Measurements from ENCODE around the gene PSMA7. TPM values are rescaled to one million over a fixed set of nuclear protein-coding genes. Genes with fewer than 3 reads are reported as not detected.

The PSMA7 gene
- total RNA-seq, 2 donors from 2014 or later, result 220 to 234 TPM

GRCh38 chr20:62136283-62137091 lies 6.7 kb downstream of the PSMA7 start:
- H3K4me3 Mint-ChIP-seq, result no peak overlapping the region
- DNase-seq (peak; percentile 70 to 71), ATAC-seq (replicated peaks in 1 of 2) (peak; percentile 62 to 67)
- H3K27me3 Mint-ChIP-seq (ENCODE audit: low read depth), result no peaks in the 10 kb centered on the region
- peaks cover 38% of the 10 kb centered on the region for H3K4me1 Mint-ChIP-seq (ENCODE audit: low read depth)
- H3K36me3 Mint-ChIP-seq (ENCODE audit: insufficient read depth in 2 of 2), result peaks cover 10 to 31% of the 10 kb centered on the region in 2 donors
- peak overlapping the region; percentile 49 for H3K27ac Mint-ChIP-seq
- no peaks in the 10 kb centered on the region for H3K9me3 Mint-ChIP-seq

- H3K4me3 Mint-ChIP-seq, result no peak overlapping the region
- peaks cover 10 to 36% of the 10 kb centered on the region in 2 donors for H3K36me3 Mint-ChIP-seq (ENCODE audit: insufficient read depth in 2 of 2)
- H3K27ac Mint-ChIP-seq, result peak overlapping the region; percentile 49
Measured at GRCh38 chr20:62135573-62136266, 7.5 kb downstream of the PSMA7 start.

GRCh38 chr20:62134735-62135231 lies 8.4 kb downstream of the PSMA7 start:
- H3K4me3 Mint-ChIP-seq, result no peak overlapping the region
- H3K9me3 Mint-ChIP-seq, result no peaks in the 10 kb centered on the region
- no peaks in the 10 kb centered on the region for H3K27me3 Mint-ChIP-seq (ENCODE audit: low read depth)
- peaks cover 22% of the 10 kb centered on the region for H3K4me1 Mint-ChIP-seq (ENCODE audit: low read depth)
- H3K27ac Mint-ChIP-seq, result no peak overlapping the region
- ATAC-seq (replicated peaks in 1 of 2) (no peak), DNase-seq (no peak)
- peaks cover 10 to 36% of the 10 kb centered on the region in 2 donors for H3K36me3 Mint-ChIP-seq (ENCODE audit: insufficient read depth in 2 of 2)

More at GRCh38 chr20:62135573-62136266, 7.5 kb downstream of the PSMA7 start:
- peaks cover 30% of the 10 kb centered on the region for H3K4me1 Mint-ChIP-seq (ENCODE audit: low read depth)
- H3K9me3 Mint-ChIP-seq, result no peaks in the 10 kb centered on the region
- no peaks in the 10 kb centered on the region for H3K27me3 Mint-ChIP-seq (ENCODE audit: low read depth)
- no peak for ATAC-seq (replicated peaks in 1 of 2)
- DNase-seq, result no peak

- ATAC-seq (replicated peaks in 1 of 2) (no peak), DNase-seq (no peak)
- peaks cover 22% of the 10 kb centered on the region for H3K4me1 Mint-ChIP-seq (ENCODE audit: low read depth)
- peaks cover 10 to 30% of the 10 kb centered on the region in 2 donors for H3K36me3 Mint-ChIP-seq (ENCODE audit: insufficient read depth in 2 of 2)
- no peak overlapping the region for H3K27ac Mint-ChIP-seq
- no peaks in the 10 kb centered on the region for H3K9me3 Mint-ChIP-seq
- no peak overlapping the region for H3K4me3 Mint-ChIP-seq
- no peaks in the 10 kb centered on the region for H3K27me3 Mint-ChIP-seq (ENCODE audit: low read depth)
Measured at GRCh38 chr20:62133864-62134263, 9.3 kb downstream of the PSMA7 start.

- peaks cover 9 to 27% of the 10 kb centered on the region in 2 donors for H3K36me3 Mint-ChIP-seq (ENCODE audit: insufficient read depth in 2 of 2)
- H3K9me3 Mint-ChIP-seq, result no peaks in the 10 kb centered on the region
- no peak overlapping the region for H3K4me3 Mint-ChIP-seq
- H3K27me3 Mint-ChIP-seq (ENCODE audit: low read depth), result no peaks in the 10 kb centered on the region
- ATAC-seq (replicated peaks in 1 of 2) (peak in 1 of 2 donors; percentile 20), DNase-seq (no peak)
- no peak overlapping the region for H3K27ac Mint-ChIP-seq
- H3K4me1 Mint-ChIP-seq (ENCODE audit: low read depth), result peaks cover 20% of the 10 kb centered on the region
Measured at GRCh38 chr20:62133051-62133845, 9.9 kb downstream of the PSMA7 start.

GRCh38 chr20:62132421-62132820 lies 10.8 kb downstream of the PSMA7 start:
- no peak for DNase-seq
- H3K9me3 Mint-ChIP-seq, result no peaks in the 10 kb centered on the region
- H3K36me3 Mint-ChIP-seq (ENCODE audit: insufficient read depth in 2 of 2), result peaks cover 6 to 24% of the 10 kb centered on the region in 2 donors

GRCh38 chr20:62131560-62132320 lies 11.5 kb downstream of the PSMA7 start:
- no peaks in the 10 kb centered on the region for H3K9me3 Mint-ChIP-seq
- H3K27ac Mint-ChIP-seq, result peak overlapping the region; percentile 16
- peaks cover 6 to 24% of the 10 kb centered on the region in 2 donors for H3K36me3 Mint-ChIP-seq (ENCODE audit: insufficient read depth in 2 of 2)
- H3K27me3 Mint-ChIP-seq (ENCODE audit: low read depth), result no peaks in the 10 kb centered on the region
- no peak overlapping the region for H3K4me3 Mint-ChIP-seq
- peaks cover 17% of the 10 kb centered on the region for H3K4me1 Mint-ChIP-seq (ENCODE audit: low read depth)
- ATAC-seq (replicated peaks in 1 of 2) (no peak), DNase-seq (no peak)

More at GRCh38 chr20:62132421-62132820, 10.8 kb downstream of the PSMA7 start:
- ATAC-seq (replicated peaks in 1 of 2), result no peak
- Mint-ChIP-seq H3K27ac (peak overlapping the region; percentile 16), H3K27me3 (ENCODE audit: low read depth) (no peaks in the 10 kb centered on the region), H3K4me1 (ENCODE audit: low read depth) (peaks cover 17% of the 10 kb centered on the region), H3K4me3 (no peak overlapping the region)

- no peak overlapping the region for H3K4me3 Mint-ChIP-seq
- no peak for DNase-seq
- peaks cover 9 to 25% of the 10 kb centered on the region in 2 donors for H3K36me3 Mint-ChIP-seq (ENCODE audit: insufficient read depth in 2 of 2)
- no peak for ATAC-seq (replicated peaks in 1 of 2)
- no peak overlapping the region for H3K27ac Mint-ChIP-seq
- H3K27me3 Mint-ChIP-seq (ENCODE audit: low read depth), result no peaks in the 10 kb centered on the region
- peaks cover 21% of the 10 kb centered on the region for H3K4me1 Mint-ChIP-seq (ENCODE audit: low read depth)
- H3K9me3 Mint-ChIP-seq, result no peaks in the 10 kb centered on the region
Measured at GRCh38 chr20:62129731-62130531, 13.3 kb downstream of the PSMA7 start.

- Mint-ChIP-seq H3K36me3 (ENCODE audit: insufficient read depth in 2 of 2) (peaks cover 12 to 26% of the 10 kb centered on the region in 2 donors), H3K9me3 (no peaks in the 10 kb centered on the region), H3K27me3 (ENCODE audit: low read depth) (no peaks in the 10 kb centered on the region)
Measured at GRCh38 chr20:62128502-62128901, 14.7 kb downstream of the PSMA7 start.

GRCh38 chr20:62127799-62128198 lies 15.4 kb downstream of the PSMA7 start:
- ATAC-seq (replicated peaks in 1 of 2) (no peak), DNase-seq (no peak)
- H3K27ac Mint-ChIP-seq, result peak overlapping the region; percentile 10
- no peak overlapping the region for H3K4me3 Mint-ChIP-seq
- H3K27me3 Mint-ChIP-seq (ENCODE audit: low read depth), result no peaks in the 10 kb centered on the region
- H3K9me3 Mint-ChIP-seq, result no peaks in the 10 kb centered on the region
- peaks cover 12 to 26% of the 10 kb centered on the region in 2 donors for H3K36me3 Mint-ChIP-seq (ENCODE audit: insufficient read depth in 2 of 2)
- peaks cover 27% of the 10 kb centered on the region for H3K4me1 Mint-ChIP-seq (ENCODE audit: low read depth)

More at GRCh38 chr20:62128502-62128901, 14.7 kb downstream of the PSMA7 start:
- ATAC-seq (replicated peaks in 1 of 2) (no peak), DNase-seq (no peak)
- peak overlapping the region; percentile 58 for H3K27ac Mint-ChIP-seq
- H3K4me3 Mint-ChIP-seq, result no peak overlapping the region
- peaks cover 30% of the 10 kb centered on the region for H3K4me1 Mint-ChIP-seq (ENCODE audit: low read depth)

- Mint-ChIP-seq H3K4me3 (no peak overlapping the region), H3K9me3 (no peaks in the 10 kb centered on the region), H3K36me3 (ENCODE audit: insufficient read depth in 2 of 2) (peaks cover 12 to 22% of the 10 kb centered on the region in 2 donors), H3K4me1 (ENCODE audit: low read depth) (peaks cover 22% of the 10 kb centered on the region), H3K27me3 (ENCODE audit: low read depth) (no peaks in the 10 kb centered on the region), H3K27ac (no peak overlapping the region)
- ATAC-seq (replicated peaks in 1 of 2) (no peak), DNase-seq (no peak)
Measured at GRCh38 chr20:62126141-62126540, 17.1 kb downstream of the PSMA7 start.

Data from activated T-cell treated with anti-CD3 and anti-CD28 coated beads, Interleukin-2, amount 50 U/mL, for 72 hours (primary cell).